Left ventricle myocardium superior (tissue), 1 donor: Measurements from ENCODE around the gene OMD. TPM values are rescaled to one million over a fixed set of nuclear protein-coding genes. Genes with fewer than 3 reads are reported as not detected.
"Not testable (repeated sequence)": the region's sequence is repeated elsewhere in the genome, so short reads cannot be mapped to it uniquely, and the experiment has no call there.

Source experiments
- ATAC-seq: fragments of 200-7000 bp; cut with Tn5 transposase; one replicate; pipeline ENCODE4 v1.9.1; 2020; ENCODE audit warnings: mild to moderate bottlenecking, moderate library complexity
- DNase-seq: peaks from one replicate; pipeline ENCODE4 v3.0.0-alpha.2; 2020
- intact Hi-C: fragments of 100-400 bp; cut with micrococcal nuclease; formaldehyde crosslinking; loops from one replicate; pipeline ENCODE4 v1.11.0; 2022
- total RNA-seq: library from RNA; stranded (reverse); fragmentation: NEBNext Ultra II Directional; extraction: Animal tissue kit (Norgen Biotek cat#: 25700); gene quantifications from one replicate; pipeline ENCODE4 v1.2.1, GENCODE V29; 2021
- donor health status: DM: no; HTN: yes; CAD: no; lungs with severe emphysema.

Gene OMD
- total RNA-seq, 1 donor from 2014 or later = 4.4 TPM

- no peak for DNase-seq
- no peak for ATAC-seq
- intact Hi-C loops = no loop called here
Measured at GRCh38 chr9:92422611-92423338, 1.5 kb downstream of the OMD start.

GRCh38 chr9:92414566-92414965, 9.7 kb downstream of the OMD start:
- intact Hi-C loops = no loop called here
- DNase-seq (no peak), ATAC-seq (no peak)

DNA sequence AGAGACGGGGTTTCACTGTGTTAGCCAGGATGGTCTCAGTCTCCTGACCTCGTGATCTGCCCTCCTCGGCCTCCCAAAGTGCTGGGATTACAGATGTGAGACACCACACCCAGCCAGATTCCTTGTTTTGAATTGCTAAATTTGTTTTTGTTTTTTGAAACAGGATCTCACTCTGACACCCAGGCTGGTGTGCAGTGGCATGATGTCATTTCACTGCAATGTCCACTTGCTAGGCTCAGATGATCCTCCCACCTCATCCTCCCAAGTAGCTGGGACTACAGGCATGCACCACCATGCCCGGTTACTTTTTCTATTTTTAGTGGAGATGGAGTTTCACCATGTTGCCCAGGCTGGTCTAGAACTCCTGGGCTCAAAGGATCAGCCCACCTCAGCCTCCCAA, 13.1 kb downstream of the OMD start:
- peak; percentile 21 for ATAC-seq
- DNase-seq, intact Hi-C loops: not testable (repeated sequence)

DNA sequence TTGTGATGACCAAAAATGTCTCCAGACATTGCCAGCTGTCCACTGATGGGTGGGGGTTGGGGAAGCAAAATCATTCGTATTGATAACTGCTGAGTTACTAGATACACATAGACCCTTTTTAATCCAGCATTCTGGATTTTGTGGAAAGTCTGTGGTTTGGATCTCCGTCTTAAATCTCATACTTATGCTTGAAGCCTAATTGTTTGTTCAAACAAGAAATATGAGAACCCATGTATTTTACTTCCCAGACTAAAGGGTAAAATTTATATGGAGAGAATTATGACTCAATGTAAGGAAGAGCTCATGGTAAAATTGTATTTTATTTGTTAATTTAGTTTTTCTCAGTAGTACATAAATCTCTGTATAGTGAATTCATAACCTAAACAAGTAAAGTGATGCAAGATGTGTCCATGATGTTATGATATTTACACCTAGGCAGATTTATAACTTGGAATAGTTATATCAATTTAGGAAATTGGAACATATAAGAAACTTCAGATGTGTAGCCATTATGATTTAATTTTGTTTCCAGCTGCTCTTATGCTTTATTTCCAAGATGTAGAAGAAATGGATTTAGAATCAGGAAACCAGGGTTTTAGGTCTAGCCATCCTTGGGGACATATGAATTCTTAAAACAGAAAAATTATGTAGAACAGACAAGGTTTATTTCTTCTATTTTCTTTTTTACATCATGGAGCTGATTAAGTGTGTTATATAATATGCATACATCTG, 15.4 kb downstream of the OMD start:
- intact Hi-C loops = no loop called here

DNA sequence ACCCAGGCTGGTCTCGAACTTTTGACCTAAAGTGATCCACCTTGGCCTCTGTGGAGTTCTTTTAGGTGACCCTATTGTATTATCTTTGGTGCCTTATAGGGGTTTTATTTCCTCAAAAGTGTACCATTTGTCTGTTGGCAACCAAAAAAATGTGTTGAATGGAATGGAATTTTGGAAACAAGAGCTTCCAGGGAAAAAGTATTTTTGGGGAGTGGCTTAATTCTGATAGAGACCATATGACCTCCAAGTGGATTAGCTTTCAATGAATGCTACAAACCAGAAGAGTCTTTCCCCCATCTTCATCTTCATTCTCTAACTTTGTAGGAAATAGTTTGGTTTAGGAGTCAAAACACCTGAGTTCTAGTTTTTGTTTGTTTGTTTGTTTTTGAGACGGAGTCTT, 16.5 kb downstream of the OMD start:
- ATAC-seq = no peak
- no peak for DNase-seq
- intact Hi-C loops = no loop called here

More for the DNA sequence above, 15.4 kb downstream of the OMD start:
- no peak for ATAC-seq
- DNase-seq = no peak

DNA sequence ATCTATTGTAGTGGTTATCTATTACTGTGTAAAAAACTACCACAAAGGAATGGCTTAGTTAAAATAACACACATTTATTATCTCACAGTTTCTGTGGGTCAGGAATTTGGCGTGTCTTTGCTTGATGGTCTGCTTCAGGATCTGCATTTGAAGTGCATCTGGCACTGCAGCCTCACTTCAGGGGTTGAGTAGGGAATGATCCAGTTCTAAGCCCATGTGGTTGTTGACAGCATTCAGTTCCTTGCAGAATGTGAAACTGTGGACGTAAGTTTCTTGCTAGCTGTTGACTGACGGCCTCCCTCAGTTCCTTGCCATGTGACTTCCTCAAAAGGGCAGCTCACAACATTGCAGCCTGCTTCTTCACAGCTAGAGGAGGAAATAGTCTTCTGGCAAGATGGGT, 17.8 kb downstream of the OMD start:
- intact Hi-C loops = no loop called here
- ATAC-seq (peak; percentile 81), DNase-seq (no peak)

- peak; percentile 7 for ATAC-seq
- intact Hi-C loops = no loop called here
- no peak for DNase-seq
Measured at GRCh38 chr9:92405818-92406217, 18.5 kb downstream of the OMD start.

GRCh38 chr9:92404042-92404836, 20.0 kb downstream of the OMD start, which contains the start of gene OGN:
OGN (minus strand) TSS chr9:92404578; CDS start chr9:92403407, 1,171 bp downstream.
- peak; percentile 52 for ATAC-seq

DNA sequence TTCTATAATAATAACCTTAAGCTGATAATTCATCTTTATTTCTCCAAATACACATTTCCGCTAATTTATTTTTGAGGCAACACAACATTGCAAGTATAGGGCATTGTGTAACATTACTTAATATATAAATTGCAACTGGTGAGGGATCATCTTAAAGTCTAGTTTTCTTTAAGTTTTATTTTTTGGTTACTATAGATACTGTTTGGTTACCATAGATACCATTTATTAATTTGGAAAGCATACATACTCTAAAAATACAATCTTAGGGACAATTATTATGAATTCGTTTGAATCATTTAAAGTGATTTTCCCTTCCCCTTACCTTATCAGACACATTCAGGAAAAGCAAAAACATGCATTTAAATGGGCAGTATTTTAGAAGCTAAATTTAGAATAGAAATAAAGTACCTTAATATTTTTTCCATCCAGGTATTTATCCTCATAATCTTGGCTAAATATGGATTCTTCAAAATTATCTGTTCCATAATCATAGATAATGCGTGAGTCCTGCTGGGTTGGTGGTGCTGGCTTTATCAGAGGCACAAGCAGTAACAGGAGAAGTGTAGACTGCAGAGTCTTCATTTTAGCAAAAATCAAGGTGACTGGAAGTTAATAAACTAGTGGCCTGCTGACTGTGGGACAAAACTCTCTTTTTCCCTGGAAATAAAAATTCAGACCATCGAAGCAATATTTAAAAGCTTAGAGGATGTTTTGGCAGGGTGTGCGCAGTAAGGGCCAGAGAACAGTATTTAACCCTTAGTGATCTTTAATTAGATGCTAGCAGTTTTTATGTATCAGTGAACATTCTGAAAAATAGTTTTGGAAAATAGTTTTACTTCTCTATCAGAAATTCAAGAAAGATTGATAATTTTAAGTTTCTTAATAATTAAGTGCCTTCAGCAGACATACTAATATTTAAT, 21.2 kb downstream of the OMD start:
- intact Hi-C loops = no loop called here
- ATAC-seq (no peak), DNase-seq (no peak)

More at GRCh38 chr9:92404042-92404836, 20.0 kb downstream of the OMD start, which contains the start of gene OGN:
- intact Hi-C loops = no loop called here
- DNase-seq = no peak

GRCh38 chr9:92402360-92402759, 21.9 kb downstream of the OMD start:
- intact Hi-C loops = no loop called here
- ATAC-seq (no peak), DNase-seq (no peak)

DNA sequence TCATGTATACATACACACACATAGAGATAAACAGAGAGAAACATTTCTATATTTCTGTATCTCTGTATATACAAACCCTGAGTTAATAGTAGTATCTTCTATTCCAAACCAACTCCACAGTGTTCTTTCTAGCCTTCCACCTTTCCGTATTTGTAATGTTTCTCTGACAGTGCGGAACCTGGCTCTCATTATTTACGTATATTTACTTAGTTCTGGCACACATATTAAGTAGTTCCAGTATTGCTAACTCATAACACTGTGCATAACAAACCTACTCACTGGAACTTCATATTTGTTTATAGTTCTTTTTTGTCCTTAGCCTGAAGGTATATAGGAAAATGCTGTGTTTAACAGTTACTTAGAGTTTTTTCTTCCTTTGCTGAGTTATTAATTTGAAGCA, 26.4 kb downstream of the OMD start:
- ATAC-seq (no peak), DNase-seq (no peak)
- intact Hi-C loops = no loop called here

GRCh38 chr9:92395617-92396016, 28.7 kb downstream of the OMD start:
- intact Hi-C loops = no loop called here
- no peak for ATAC-seq
- DNase-seq = no peak

DNA sequence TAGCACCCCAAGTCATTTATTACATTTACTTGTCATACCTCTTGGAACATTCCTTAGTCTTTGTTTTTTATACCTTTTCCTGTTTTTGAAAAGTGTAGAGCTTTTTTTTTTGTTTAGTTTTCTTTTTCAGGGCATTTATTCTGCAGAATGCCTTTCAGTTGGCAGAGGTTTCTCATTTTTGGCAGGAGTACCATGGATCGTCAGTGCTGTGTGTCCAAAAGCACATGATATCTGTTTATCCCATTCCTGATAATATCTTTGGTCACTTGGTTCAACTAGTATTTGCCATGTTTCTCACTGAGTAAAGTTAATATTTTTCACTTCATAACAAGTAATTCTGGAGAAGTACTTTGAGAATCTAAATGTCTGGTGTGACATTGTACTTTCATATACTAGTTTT, 30.6 kb downstream of the OMD start:
- DNase-seq (no peak), ATAC-seq (no peak)
- intact Hi-C loops = no loop called here

DNA sequence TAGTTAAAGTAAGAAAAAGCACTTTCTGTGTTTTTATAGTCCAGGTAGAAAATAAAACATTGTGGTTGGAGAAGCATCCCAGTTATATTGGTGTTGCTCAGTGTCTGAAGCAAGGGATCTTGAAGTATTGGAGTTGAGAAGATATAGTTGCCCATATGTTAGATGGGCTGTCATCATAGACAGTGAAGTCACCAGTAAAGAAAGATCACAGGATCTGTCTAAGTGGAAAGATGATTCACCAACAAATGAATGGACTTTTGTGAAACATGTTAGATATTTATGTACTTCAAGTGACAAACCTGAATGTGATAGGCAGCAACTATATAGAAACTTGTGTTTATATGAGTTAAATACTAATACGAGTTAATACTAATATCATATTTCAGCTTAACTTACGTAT, 31.6 kb downstream of the OMD start:
- intact Hi-C loops = no loop called here
- ATAC-seq = no peak
- no peak for DNase-seq

GRCh38 chr9:92385953-92386352, 38.3 kb downstream of the OMD start:
- no peak for ATAC-seq
- DNase-seq = no peak
- intact Hi-C loops = no loop called here

- DNase-seq = no peak
- intact Hi-C loops = no loop called here
- ATAC-seq = no peak
Measured at GRCh38 chr9:92385477-92385876, 38.8 kb downstream of the OMD start.

- DNase-seq = no peak
- ATAC-seq = peak; percentile 54
- intact Hi-C loops = no loop called here
Measured at GRCh38 chr9:92385001-92385400, 39.3 kb downstream of the OMD start.

DNA sequence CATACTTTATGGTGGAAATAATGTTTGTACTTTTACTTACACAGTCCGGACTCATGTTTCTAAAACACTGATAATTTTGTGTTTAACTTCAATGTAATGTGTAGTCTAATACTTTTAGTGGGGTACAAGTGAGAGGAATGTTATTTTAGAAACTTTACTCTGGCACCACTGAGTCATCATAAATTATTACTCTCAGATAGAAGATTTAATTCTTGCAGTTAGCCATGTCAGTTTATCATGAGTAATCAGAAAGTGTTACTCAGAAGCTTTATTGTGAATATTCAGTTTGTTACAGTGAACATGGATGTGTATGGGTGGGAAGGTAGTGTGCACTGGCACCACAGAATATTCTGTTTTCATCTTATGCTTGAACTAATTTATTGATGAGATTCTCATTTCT, 39.9 kb downstream of the OMD start:
- ATAC-seq (no peak), DNase-seq (no peak)
- intact Hi-C loops = no loop called here

DNA sequence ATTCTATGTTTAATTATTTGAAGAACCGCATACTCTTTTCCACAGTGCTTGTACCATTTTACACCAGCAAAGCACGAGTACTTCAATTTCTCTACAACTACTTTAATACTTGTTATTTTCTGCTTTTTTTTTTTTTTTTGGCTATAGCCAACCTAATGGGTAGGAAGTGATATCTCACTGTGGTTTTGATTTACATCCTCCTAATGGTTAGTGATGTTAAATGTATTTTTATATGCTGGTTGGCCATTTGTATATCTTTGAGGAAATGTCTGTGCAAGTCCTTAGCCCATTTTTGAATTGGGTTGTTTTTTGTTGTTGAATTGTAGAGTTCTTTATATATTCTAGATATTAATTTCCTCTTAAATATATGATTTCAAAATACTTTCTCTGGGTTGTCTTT, 42.5 kb downstream of the OMD start:
- ATAC-seq = no peak
- no peak for DNase-seq
- intact Hi-C loops = no loop called here
